ENCODE data around the gene CTPS2. TPM values are rescaled to one million over a fixed set of nuclear protein-coding genes. Genes with fewer than 3 reads are reported as not detected.

CTPS2 gene
- total and polyA plus RNA-seq, 8 donors = 10.2 to 56.5 (median 49.1) TPM

- no peaks in the 10 kb centered on the region for H3K9me3 ChIP-seq
- intact Hi-C loops (cut with DNase I) = no loop called here
- H3K27ac ChIP-seq = no peak overlapping the region
- H3K36me3 ChIP-seq = no peaks in the 10 kb centered on the region
- no peaks in the 10 kb centered on the region for H3K4me1 ChIP-seq
- no peak overlapping the region for H3K4me3 ChIP-seq
- ATAC-seq = no peak
- DNase-seq = no peak
- TF ChIP-seq, protein P1, sequence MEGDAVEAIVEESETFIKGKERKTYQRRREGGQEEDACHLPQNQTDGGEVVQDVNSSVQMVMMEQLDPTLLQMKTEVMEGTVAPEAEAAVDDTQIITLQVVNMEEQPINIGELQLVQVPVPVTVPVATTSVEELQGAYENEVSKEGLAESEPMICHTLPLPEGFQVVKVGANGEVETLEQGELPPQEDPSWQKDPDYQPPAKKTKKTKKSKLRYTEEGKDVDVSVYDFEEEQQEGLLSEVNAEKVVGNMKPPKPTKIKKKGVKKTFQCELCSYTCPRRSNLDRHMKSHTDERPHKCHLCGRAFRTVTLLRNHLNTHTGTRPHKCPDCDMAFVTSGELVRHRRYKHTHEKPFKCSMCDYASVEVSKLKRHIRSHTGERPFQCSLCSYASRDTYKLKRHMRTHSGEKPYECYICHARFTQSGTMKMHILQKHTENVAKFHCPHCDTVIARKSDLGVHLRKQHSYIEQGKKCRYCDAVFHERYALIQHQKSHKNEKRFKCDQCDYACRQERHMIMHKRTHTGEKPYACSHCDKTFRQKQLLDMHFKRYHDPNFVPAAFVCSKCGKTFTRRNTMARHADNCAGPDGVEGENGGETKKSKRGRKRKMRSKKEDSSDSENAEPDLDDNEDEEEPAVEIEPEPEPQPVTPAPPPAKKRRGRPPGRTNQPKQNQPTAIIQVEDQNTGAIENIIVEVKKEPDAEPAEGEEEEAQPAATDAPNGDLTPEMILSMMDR (IDR thresholded peaks at IDR 0.05) = no peak
- H3K27me3 ChIP-seq = no peaks in the 10 kb centered on the region
Measured at GRCh38 chrX:16560173-16560572, 152.3 kb downstream of the CTPS2 start.

- H3K27ac ChIP-seq = no peak overlapping the region
- no peak for DNase-seq
- H3K36me3 ChIP-seq = no peaks in the 10 kb centered on the region
- no peaks in the 10 kb centered on the region for H3K4me1 ChIP-seq
- no peaks in the 10 kb centered on the region for H3K27me3 ChIP-seq
- no peaks in the 10 kb centered on the region for H3K9me3 ChIP-seq
- intact Hi-C loops (cut with DNase I) = no loop called here
- no peak for ATAC-seq
- TF ChIP-seq, protein P1 (IDR thresholded peaks at IDR 0.05) = no peak
- no peak overlapping the region for H3K4me3 ChIP-seq
Measured at GRCh38 chrX:16559206-16559619, 153.3 kb downstream of the CTPS2 start.

DNA sequence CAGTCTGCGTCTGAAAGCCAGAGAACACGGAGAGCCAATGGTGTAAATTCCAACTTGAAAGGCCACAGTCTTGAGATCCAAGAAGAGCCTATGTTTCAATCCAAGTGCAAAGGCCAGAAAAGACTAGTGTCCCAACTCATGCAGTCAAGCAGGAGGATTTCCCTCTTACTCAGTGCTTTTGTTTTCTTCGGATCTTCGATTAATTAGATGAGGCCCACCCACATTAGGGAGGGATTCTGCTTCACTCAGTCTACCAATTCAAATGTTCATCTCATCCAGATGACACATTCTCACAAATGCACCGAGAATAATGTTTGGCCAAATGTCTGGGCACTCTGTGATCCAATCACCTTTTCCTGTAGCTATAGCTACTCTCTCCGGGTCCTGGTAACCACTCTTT lies 154.0 kb downstream of the CTPS2 start:
- Histone ChIP-seq H3K27ac (no peak overlapping the region), H3K4me3 (no peak overlapping the region), H3K9me3 (no peaks in the 10 kb centered on the region), H3K36me3 (no peaks in the 10 kb centered on the region), H3K27me3 (no peaks in the 10 kb centered on the region), H3K4me1 (no peaks in the 10 kb centered on the region)
- ATAC-seq = no peak
- no peak for DNase-seq
- intact Hi-C loops (cut with DNase I) = no loop called here
- TF ChIP-seq, protein P1 (IDR thresholded peaks at IDR 0.05) = no peak

DNA sequence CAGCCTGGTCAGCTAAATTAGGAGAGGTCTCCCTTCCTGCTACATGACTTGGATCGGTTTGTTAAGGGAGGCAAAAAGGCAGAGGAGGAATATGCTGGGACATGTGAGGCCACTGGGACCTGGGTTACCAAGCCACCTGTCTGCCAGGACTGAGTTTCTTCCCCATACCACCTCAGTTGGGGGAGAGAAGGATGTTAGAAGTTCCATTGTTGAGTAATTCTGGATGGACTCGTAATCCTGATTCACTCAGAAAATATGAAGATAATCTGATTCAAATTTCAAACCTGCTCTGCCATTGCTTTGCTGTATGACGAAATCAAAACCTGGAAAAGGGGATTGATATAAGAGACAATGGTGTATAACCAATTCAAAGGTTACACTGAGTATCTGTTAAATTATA lies 159.9 kb downstream of the CTPS2 start:
- Histone ChIP-seq H3K27ac (no peak overlapping the region), H3K4me3 (no peak overlapping the region), H3K9me3 (no peaks in the 10 kb centered on the region), H3K27me3 (no peaks in the 10 kb centered on the region), H3K36me3 (no peaks in the 10 kb centered on the region), H3K4me1 (no peaks in the 10 kb centered on the region)
- DNase-seq (no peak), ATAC-seq (no peak)
- TF ChIP-seq, protein P1 (IDR thresholded peaks at IDR 0.05) = no peak
- intact Hi-C loops (cut with DNase I) = no loop called here

DNA sequence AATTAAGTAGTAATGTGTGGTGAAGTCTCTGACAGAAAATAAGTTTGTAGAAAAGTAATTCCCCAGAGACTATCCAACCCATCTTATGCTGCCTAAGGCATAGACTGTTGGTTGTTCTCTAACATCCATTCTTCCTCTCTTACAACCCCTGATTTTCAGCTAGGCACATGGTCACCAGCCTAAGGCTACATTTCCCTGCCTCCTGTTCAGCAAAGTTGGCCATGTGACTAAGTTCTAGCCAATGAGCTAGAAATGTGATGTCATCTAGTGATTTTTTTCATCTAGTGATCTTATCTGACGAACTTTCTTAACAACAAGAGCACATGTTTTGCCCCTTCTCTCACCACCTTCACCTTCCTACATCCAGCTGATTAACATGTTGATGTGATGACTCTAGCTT lies 164.8 kb downstream of the CTPS2 start:
- H3K4me1 ChIP-seq = no peaks in the 10 kb centered on the region
- no peaks in the 10 kb centered on the region for H3K9me3 ChIP-seq
- no peak for DNase-seq
- TF ChIP-seq, protein P1 (IDR thresholded peaks at IDR 0.05) = no peak
- H3K36me3 ChIP-seq = no peaks in the 10 kb centered on the region
- no peak overlapping the region for H3K27ac ChIP-seq
- H3K27me3 ChIP-seq = no peaks in the 10 kb centered on the region
- ATAC-seq = no peak
- no peak overlapping the region for H3K4me3 ChIP-seq
- intact Hi-C loops (cut with DNase I) = no loop called here

Measured in left lung (tissue), 10 donors.